ACC112 (cell line): Measurements from ENCODE around the gene CIDEC.
A peak's percentile ranks its signal among the peaks of the same experiment; 100 is the strongest.
"Not testable (repeated sequence)": the region's sequence is repeated elsewhere in the genome, so short reads cannot be mapped to it uniquely, and the experiment has no call there.

ENCODE experiments used
- H2AFZ ChIP-seq: fragments of 200-600 bp; sonication (generic); one replicate; pipeline ENCODE4 v1.6.0; 2017; ENCODE audit warnings: antibody characterized with exemption, low read length; ENCODE audit not compliant: unreplicated experiment
- H3K27ac ChIP-seq: fragments of 200-600 bp; sonication (generic); 2 replicates; pipeline ENCODE4 v1.5.1; 2014; ENCODE audit warnings: low read depth, mild to moderate bottlenecking, antibody characterized with exemption, low read length, moderate library complexity
- H3K27me3 ChIP-seq: fragments of 200-600 bp; sonication (generic); 2 replicates; pipeline ENCODE4 v1.6.1; 2014; ENCODE audit warnings: mild to moderate bottlenecking, antibody characterized with exemption, low read length, moderate library complexity, mixed read lengths; ENCODE audit not compliant: insufficient read depth
- H3K36me3 ChIP-seq: fragments of 200-600 bp; sonication (generic); 2 replicates; pipeline ENCODE4 v1.6.1; 2016; ENCODE audit warnings: mild to moderate bottlenecking, antibody characterized with exemption, low read length, moderate library complexity, mixed read lengths; ENCODE audit not compliant: insufficient read depth
- H3K4me1 ChIP-seq: fragments of 200-600 bp; sonication (generic); one replicate; pipeline ENCODE4 v1.6.1; 2016; ENCODE audit warnings: low read length, mixed read lengths; ENCODE audit not compliant: insufficient read depth, unreplicated experiment, control insufficient read depth
- H3K4me3 ChIP-seq: fragments of 200-600 bp; sonication (generic); 2 replicates; pipeline ENCODE4 v1.5.1; 2014; ENCODE audit warnings: mild to moderate bottlenecking, low read depth, low read length
- H3K79me2 ChIP-seq: fragments of 200-600 bp; sonication (generic); one replicate; pipeline ENCODE4 v1.6.0; 2016; ENCODE audit warnings: low read length; ENCODE audit not compliant: control insufficient read depth, unreplicated experiment, insufficient read depth

CIDEC gene

GRCh38 chr3:9872067-9872466 is 8.0 kb downstream of the CIDEC start:
- H3K36me3 ChIP-seq, H2AFZ ChIP-seq, H3K27me3 ChIP-seq, H3K79me2 ChIP-seq, H3K4me3 ChIP-seq: not testable (repeated sequence)
- H3K27ac ChIP-seq: peak overlapping the region; percentile 58
- peaks cover 27% of the 10 kb centered on the region for H3K4me1 ChIP-seq

- no peaks in the 10 kb centered on the region for H3K27me3 ChIP-seq
- no peaks in the 10 kb centered on the region for H3K36me3 ChIP-seq
- no peaks in the 10 kb centered on the region for H3K79me2 ChIP-seq
- H3K4me1 ChIP-seq: peaks cover 27% of the 10 kb centered on the region
- H3K27ac ChIP-seq: peak overlapping the region; percentile 58
- H2AFZ ChIP-seq: no peak overlapping the region
- no peak overlapping the region for H3K4me3 ChIP-seq
Observed at GRCh38 chr3:9870978-9871377, 9.1 kb downstream of the CIDEC start.

GRCh38 chr3:9869955-9870354 is 10.1 kb downstream of the CIDEC start:
- no peaks in the 10 kb centered on the region for H3K27me3 ChIP-seq
- H3K4me1 ChIP-seq: peaks cover 20% of the 10 kb centered on the region
- no peak overlapping the region for H3K4me3 ChIP-seq
- H3K79me2 ChIP-seq: no peaks in the 10 kb centered on the region
- H3K27ac ChIP-seq: no peak overlapping the region
- no peaks in the 10 kb centered on the region for H3K36me3 ChIP-seq
- no peak overlapping the region for H2AFZ ChIP-seq

GRCh38 chr3:9867106-9867505 is 12.9 kb downstream of the CIDEC start:
- Histone ChIP-seq H3K4me1 (peaks cover 34% of the 10 kb centered on the region), H3K27me3 (no peaks in the 10 kb centered on the region), H3K4me3 (no peak overlapping the region), H3K36me3 (no peaks in the 10 kb centered on the region), H3K79me2 (no peaks in the 10 kb centered on the region), H2AFZ (no peak overlapping the region), H3K27ac (no peak overlapping the region)

GRCh38 chr3:9866639-9867038 is 13.4 kb downstream of the CIDEC start:
- H2AFZ ChIP-seq: no peak overlapping the region
- H3K36me3 ChIP-seq: no peaks in the 10 kb centered on the region
- H3K4me1 ChIP-seq: peaks cover 29% of the 10 kb centered on the region
- no peaks in the 10 kb centered on the region for H3K79me2 ChIP-seq
- H3K4me3 ChIP-seq: no peak overlapping the region
- no peak overlapping the region for H3K27ac ChIP-seq
- no peaks in the 10 kb centered on the region for H3K27me3 ChIP-seq

GRCh38 chr3:9865125-9865637 is 14.9 kb downstream of the CIDEC start:
- H3K27me3 ChIP-seq, H2AFZ ChIP-seq, H3K36me3 ChIP-seq, H3K4me3 ChIP-seq, H3K27ac ChIP-seq, H3K79me2 ChIP-seq: not testable (repeated sequence)
- peaks cover 19% of the 10 kb centered on the region for H3K4me1 ChIP-seq

- no peaks in the 10 kb centered on the region for H3K36me3 ChIP-seq
- no peaks in the 10 kb centered on the region for H3K79me2 ChIP-seq
- H3K27ac ChIP-seq: peak overlapping the region; percentile 72
- H3K4me1 ChIP-seq: peaks cover 19% of the 10 kb centered on the region
- H2AFZ ChIP-seq: peak overlapping the region; percentile 93
- H3K4me3 ChIP-seq: no peak overlapping the region
- no peaks in the 10 kb centered on the region for H3K27me3 ChIP-seq
Observed at GRCh38 chr3:9864200-9864927, 15.7 kb downstream of the CIDEC start.

GRCh38 chr3:9863058-9863772 is 16.8 kb downstream of the CIDEC start:
- Histone ChIP-seq H2AFZ (no peak overlapping the region), H3K27ac (no peak overlapping the region; the same call in 1 of the 2 replicates), H3K27me3 (no peaks in the 10 kb centered on the region), H3K4me3 (no peak overlapping the region), H3K79me2 (no peaks in the 10 kb centered on the region), H3K4me1 (peaks cover 19% of the 10 kb centered on the region), H3K36me3 (no peaks in the 10 kb centered on the region)

GRCh38 chr3:9862391-9863057 is 17.5 kb downstream of the CIDEC start:
- peaks cover 19% of the 10 kb centered on the region for H3K4me1 ChIP-seq
- H3K79me2 ChIP-seq: no peaks in the 10 kb centered on the region
- H3K27me3 ChIP-seq: no peaks in the 10 kb centered on the region
- H2AFZ ChIP-seq: no peak overlapping the region
- no peak overlapping the region for H3K27ac ChIP-seq
- H3K36me3 ChIP-seq: no peaks in the 10 kb centered on the region
- H3K4me3 ChIP-seq: no peak overlapping the region

GRCh38 chr3:9861626-9862130 is 18.4 kb downstream of the CIDEC start:
- H3K27ac ChIP-seq: no peak overlapping the region
- peaks cover 19% of the 10 kb centered on the region for H3K4me1 ChIP-seq
- no peaks in the 10 kb centered on the region for H3K27me3 ChIP-seq
- no peaks in the 10 kb centered on the region for H3K79me2 ChIP-seq
- no peak overlapping the region for H2AFZ ChIP-seq
- H3K4me3 ChIP-seq: no peak overlapping the region
- H3K36me3 ChIP-seq: no peaks in the 10 kb centered on the region
